Cardiac septum (tissue), 1 donor: ENCODE results near the gene CCM2. TPM values are rescaled to one million over a fixed set of nuclear protein-coding genes. Genes with fewer than 3 reads are reported as not detected.

ENCODE experiments used
- total RNA-seq: library from RNA; stranded (reverse); fragmentation: NEBNext Ultra II Directional; extraction: Animal tissue kit (Norgen Biotek cat#: 25700); gene quantifications from one replicate; pipeline ENCODE4 v1.2.1, GENCODE V29; 2021
- donor health status: DM: no; HTN: no; CAD: no.

The CCM2 gene
- total RNA-seq, 1 donor from 2014 or later, result 35.3 TPM

Other genes starting within 250 kb of the CCM2 start
- gene PPIA, start 203.5 kb upstream of the CCM2 start, total RNA-seq, result 436 TPM
- 210 TPM for gene H2AZ2, start 152.1 kb upstream of the CCM2 start, total RNA-seq
- gene PURB, start 114.7 kb upstream of the CCM2 start, total RNA-seq, result 19.1 TPM
- gene MYO1G, start 21.2 kb upstream of the CCM2 start, total RNA-seq, result 2.4 TPM
- gene NACAD, start 88.8 kb downstream of the CCM2 start, total RNA-seq, result 5.3 TPM
- gene TBRG4, start 111.5 kb downstream of the CCM2 start, total RNA-seq, result 61.4 TPM
- gene RAMP3, start 157.6 kb downstream of the CCM2 start, total RNA-seq, result 52.5 TPM